Left ventricle myocardium inferior (tissue), 1 donor: ENCODE measurements around the gene GPALPP1. TPM values are rescaled to one million over a fixed set of nuclear protein-coding genes. Genes with fewer than 3 reads are reported as not detected.

Experiments used
- DNase-seq: peaks from one replicate; pipeline ENCODE4 v3.0.0-alpha.2; 2020
- H3K27ac ChIP-seq: fragments of 200-600 bp; replicated peaks from 2 replicates; pipeline ENCODE4 v1.8.0; 2021
- H3K27me3 ChIP-seq: fragments of 200-600 bp; 2 replicates; pipeline ENCODE4 v1.8.0; 2021; ENCODE audit warnings: low read depth
- H3K36me3 ChIP-seq: fragments of 200-600 bp; 2 replicates; pipeline ENCODE4 v1.8.0; 2021
- H3K4me1 ChIP-seq: fragments of 200-600 bp; 2 replicates; pipeline ENCODE4 v1.8.0; 2021
- H3K4me3 ChIP-seq: fragments of 200-600 bp; 2 replicates; pipeline ENCODE4 v1.8.0; 2021; ENCODE audit warnings: mild to moderate bottlenecking, moderate library complexity
- H3K9me3 ChIP-seq: fragments of 200-600 bp; replicated peaks from 2 replicates; pipeline ENCODE4 v1.8.0; 2021
- CTCF ChIP-seq: fragments of 200-600 bp; IDR thresholded peaks from 2 replicates; pipeline ENCODE4 v1.8.0; 2021; ENCODE audit warnings: antibody characterized with exemption, mild to moderate bottlenecking, borderline replicate concordance
- intact Hi-C: fragments of 100-400 bp; cut with micrococcal nuclease; formaldehyde crosslinking; loops from one replicate; pipeline ENCODE4 v1.11.0; 2022
- total RNA-seq: library from RNA; stranded (reverse); fragmentation: NEBNext Ultra II Directional; extraction: Animal tissue kit (Norgen Biotek cat#: 25700); gene quantifications from one replicate; pipeline ENCODE4 v1.2.1, GENCODE V29; 2021
- donor health status: DM: no; HTN: yes; CAD: no; lungs with severe emphysema.

GPALPP1 gene
- total RNA-seq, 1 donor from 2014 or later: 10.7 TPM

- Histone ChIP-seq H3K4me3 (peak overlapping the region; percentile 92), H3K27ac (peak overlapping the region; percentile 83), H3K27me3 (no peaks in the 10 kb centered on the region), H3K4me1 (peaks cover 59% of the 10 kb centered on the region), H3K36me3 (peaks cover 9% of the 10 kb centered on the region), H3K9me3 (no peaks in the 10 kb centered on the region)
- no peak for DNase-seq
- no peak for TF ChIP-seq CTCF
- intact Hi-C loops: no loop called here
Measured at GRCh38 chr13:44989941-44990340, 603 bp downstream of the GPALPP1 start.

DNA sequence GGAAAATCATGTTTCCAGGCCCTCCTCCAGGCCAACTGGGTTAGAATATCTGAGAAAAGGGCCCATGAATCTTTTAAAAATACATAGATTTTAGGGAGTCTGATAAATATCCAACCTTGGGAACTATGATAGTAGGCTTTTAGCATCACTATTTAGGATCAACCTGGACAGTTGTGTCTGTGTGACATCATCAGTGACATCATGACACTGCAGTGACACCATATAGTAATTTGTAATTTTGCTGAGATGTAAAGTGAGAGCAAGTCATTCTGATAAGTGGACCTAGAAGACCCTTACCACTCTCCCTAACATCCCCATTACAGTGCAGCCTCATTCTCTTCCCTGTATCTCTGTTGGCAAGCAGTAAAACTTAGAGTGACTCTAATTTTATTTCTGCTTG, 14.1 kb downstream of the GPALPP1 start:
- no peak for DNase-seq
- H3K36me3 ChIP-seq: peaks cover 76% of the 10 kb centered on the region
- no peak overlapping the region for H3K27ac ChIP-seq
- intact Hi-C loops: no loop called here
- H3K4me1 ChIP-seq: peaks cover 7% of the 10 kb centered on the region
- H3K4me3 ChIP-seq: no peak overlapping the region
- no peak for TF ChIP-seq CTCF
- no peaks in the 10 kb centered on the region for H3K27me3 ChIP-seq
- H3K9me3 ChIP-seq: no peaks in the 10 kb centered on the region

- no peak overlapping the region for H3K4me3 ChIP-seq
- no peak for DNase-seq
- intact Hi-C loops: no loop called here
- no peak overlapping the region for H3K27ac ChIP-seq
- H3K9me3 ChIP-seq: no peaks in the 10 kb centered on the region
- H3K4me1 ChIP-seq: peaks cover 7% of the 10 kb centered on the region
- peaks cover 80% of the 10 kb centered on the region for H3K36me3 ChIP-seq
- TF ChIP-seq CTCF: no peak
- H3K27me3 ChIP-seq: no peaks in the 10 kb centered on the region
Measured at GRCh38 chr13:45004096-45004495, 14.8 kb downstream of the GPALPP1 start.

DNA sequence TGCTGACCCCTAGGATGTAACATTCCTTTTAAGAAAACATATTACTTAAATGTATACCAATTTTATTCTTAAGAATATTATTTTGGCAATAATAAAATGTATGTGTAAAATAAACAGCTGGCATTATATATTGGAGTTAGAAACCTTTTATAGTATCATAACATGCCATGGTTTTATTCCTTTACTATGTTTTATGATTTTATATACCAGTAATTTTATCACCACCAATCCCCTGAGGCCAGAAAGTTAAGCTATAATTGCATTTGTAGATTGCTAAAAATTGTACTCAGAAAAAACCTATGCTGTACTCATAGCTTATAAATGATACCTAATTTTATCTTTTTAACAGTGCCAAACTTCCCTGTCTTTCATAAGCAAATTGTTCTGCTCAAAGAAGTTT, 17.9 kb downstream of the GPALPP1 start:
- Histone ChIP-seq H3K36me3 (peaks cover 80% of the 10 kb centered on the region), H3K4me1 (peaks cover 7% of the 10 kb centered on the region), H3K27ac (no peak overlapping the region), H3K27me3 (no peaks in the 10 kb centered on the region), H3K9me3 (no peaks in the 10 kb centered on the region), H3K4me3 (no peak overlapping the region)
- intact Hi-C loops: no loop called here
- DNase-seq: no peak
- TF ChIP-seq CTCF: no peak

GRCh38 chr13:45007823-45008222, 18.5 kb downstream of the GPALPP1 start:
- TF ChIP-seq CTCF: no peak
- Histone ChIP-seq H3K27me3 (no peaks in the 10 kb centered on the region), H3K4me1 (peaks cover 7% of the 10 kb centered on the region), H3K36me3 (peaks cover 79% of the 10 kb centered on the region), H3K9me3 (no peaks in the 10 kb centered on the region), H3K27ac (no peak overlapping the region), H3K4me3 (no peak overlapping the region)
- no peak for DNase-seq
- intact Hi-C loops: no loop called here

DNA sequence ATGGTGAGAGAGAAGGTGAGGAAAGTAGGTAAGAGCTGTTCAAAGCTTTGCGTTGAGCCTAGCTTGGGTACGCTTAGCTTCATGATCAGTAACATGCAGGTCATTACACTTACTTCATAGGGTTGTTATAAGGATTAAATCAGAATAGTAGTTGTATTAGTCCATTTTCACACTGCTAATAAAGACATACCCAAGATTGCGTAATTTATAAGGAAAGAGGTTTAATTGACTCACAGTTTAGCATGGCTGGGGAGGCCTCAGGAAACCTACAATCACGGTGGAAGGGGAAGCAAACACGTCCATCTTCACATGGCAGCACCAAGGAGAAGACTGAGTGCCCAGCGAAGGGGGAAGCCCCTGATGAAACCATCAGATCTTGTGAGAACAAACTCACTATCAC, 21.9 kb downstream of the GPALPP1 start:
- H3K36me3 ChIP-seq: peaks cover 84% of the 10 kb centered on the region

More for the DNA sequence above, 21.9 kb downstream of the GPALPP1 start:
- intact Hi-C loops: no loop called here
- Histone ChIP-seq H3K27ac (no peak overlapping the region), H3K27me3 (no peaks in the 10 kb centered on the region), H3K4me1 (peaks cover 7% of the 10 kb centered on the region), H3K9me3 (no peaks in the 10 kb centered on the region), H3K4me3 (no peak overlapping the region)
- no peak for DNase-seq
- no peak for TF ChIP-seq CTCF
